NCI-H2029 (cell line): ENCODE data around the gene LRRC27.

ENCODE experiments used
- DNase-seq: peaks from one replicate; lab custom pipeline; 2025; lab: John Stamatoyannopoulos, UW

Gene LRRC27

DNA sequence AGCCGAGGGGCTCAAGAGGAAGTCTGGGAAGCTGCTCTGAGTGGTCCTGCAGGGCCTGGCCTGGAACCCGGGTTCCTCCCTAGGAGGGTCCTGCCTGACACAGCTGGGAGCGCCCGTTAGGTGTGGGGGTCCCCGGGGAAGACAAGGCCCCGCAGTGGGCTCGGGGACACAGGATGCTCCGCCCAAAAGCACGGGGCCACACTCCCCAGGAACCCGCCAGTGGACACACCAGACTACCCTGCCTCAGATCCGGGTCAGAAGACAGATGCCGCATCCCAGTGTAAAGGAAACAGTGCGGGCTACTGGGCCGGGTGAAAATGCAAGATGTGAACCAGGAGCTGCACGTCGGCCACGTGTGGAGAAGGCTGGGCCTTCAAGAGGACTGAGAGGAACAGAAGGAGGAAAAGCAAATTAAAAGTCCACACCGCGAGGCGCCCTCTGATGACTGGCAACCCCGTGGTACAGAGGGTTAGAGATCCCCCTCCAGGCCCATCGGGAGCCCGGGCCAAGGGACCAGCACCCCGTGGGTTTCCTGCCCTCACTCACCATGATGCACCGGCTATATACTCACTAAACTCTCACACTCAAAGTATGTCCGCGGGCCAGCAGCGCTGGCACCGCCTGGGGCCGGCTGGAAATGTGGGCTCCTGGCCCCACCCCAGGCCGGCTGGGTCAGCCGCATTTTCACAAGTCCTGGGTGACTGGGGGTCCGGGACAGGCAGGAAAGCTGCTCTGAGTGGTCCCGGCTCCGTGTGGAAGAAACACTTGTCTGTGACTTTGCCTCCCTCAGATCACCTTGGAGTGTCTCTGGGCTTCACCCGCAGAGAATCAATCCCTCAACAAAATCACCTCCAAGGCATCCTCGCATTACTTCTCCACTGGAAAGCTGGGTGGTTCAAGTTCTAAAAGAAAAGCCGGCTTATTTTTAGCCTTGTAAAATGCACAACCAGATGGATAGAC lies 30.3 kb upstream of the LRRC27 start:
- no peak for DNase-seq

DNA sequence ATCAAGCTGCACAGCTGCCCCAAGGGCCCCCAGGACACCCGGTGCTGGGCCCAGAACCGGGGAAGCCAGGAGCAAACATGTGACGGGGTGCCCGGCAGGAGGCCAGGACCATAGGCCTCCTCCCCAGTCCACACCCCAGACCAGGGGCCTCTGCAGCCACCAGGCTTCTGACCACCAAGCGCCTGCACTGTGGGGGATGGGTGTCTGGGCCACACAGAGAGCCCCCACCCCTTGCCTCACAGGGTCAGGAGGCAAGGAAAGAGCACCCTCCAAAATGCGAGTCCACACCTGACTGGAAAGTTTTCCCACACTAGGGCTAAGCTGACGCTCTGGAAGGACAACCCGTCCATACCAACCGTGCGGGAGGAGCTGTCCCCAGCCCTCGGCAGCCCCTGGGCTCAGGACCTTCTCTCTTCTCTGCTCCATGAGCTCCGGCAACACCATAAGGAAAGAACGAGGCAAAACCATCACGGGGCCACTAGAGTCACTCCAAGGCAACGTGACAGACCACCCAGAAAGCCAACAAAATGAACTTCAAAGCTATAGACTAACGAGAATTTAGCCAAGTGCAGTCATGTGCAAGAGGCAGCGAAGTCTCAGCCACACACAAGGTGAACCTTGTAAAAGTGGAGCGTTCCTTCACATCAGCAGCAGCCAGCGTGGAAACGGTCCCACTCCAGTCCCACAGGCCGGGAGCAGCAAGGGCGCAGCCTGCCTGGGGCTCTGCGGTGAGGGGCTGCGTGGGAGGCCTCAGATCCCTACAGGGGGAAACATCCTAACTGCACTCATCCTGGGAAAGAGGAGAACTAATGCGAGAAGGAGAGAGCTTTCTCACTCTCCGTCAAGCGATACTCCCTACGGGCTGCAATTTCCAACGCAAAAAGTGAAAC lies 29.3 kb upstream of the LRRC27 start:
- DNase-seq: no peak

DNA sequence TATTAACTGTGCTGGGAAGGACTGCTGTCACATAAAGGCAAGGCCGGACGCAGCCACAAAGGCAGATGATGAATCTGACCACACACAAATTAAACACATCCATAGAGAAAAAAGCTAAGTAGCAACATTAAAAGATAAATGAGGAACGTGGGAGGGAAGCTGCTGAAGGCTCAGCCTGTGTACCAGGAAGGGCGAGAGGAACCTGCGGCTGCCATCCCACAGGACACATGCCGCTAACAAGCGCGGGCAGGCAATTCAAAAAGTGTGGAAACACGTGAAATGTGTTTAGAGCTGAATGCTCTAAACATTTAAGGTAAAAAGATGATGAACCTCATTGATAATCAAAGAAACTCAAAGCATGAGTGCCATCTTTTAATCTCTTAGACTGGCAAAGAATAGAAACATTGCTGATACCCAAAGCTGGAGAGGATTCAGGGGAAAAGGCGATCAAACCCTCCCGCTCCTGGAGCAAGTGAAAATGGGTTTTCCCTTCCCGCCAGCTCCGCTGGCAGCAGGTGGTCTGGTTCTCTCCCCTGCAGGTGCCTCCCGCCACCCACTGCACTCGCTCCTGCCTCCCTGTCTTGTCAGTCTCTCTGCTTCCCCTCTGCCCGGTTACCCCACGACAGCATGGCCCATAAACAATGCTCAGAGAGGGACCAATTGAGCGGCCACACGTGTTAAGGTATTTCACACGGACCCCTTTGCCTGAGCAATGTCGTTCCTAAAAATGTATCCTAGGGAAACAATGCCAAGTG lies 28.5 kb upstream of the LRRC27 start:
- no peak for DNase-seq

GRCh38 chr10:132304756-132305509 lies 27.1 kb upstream of the LRRC27 start:
- DNase-seq: no peak

DNA sequence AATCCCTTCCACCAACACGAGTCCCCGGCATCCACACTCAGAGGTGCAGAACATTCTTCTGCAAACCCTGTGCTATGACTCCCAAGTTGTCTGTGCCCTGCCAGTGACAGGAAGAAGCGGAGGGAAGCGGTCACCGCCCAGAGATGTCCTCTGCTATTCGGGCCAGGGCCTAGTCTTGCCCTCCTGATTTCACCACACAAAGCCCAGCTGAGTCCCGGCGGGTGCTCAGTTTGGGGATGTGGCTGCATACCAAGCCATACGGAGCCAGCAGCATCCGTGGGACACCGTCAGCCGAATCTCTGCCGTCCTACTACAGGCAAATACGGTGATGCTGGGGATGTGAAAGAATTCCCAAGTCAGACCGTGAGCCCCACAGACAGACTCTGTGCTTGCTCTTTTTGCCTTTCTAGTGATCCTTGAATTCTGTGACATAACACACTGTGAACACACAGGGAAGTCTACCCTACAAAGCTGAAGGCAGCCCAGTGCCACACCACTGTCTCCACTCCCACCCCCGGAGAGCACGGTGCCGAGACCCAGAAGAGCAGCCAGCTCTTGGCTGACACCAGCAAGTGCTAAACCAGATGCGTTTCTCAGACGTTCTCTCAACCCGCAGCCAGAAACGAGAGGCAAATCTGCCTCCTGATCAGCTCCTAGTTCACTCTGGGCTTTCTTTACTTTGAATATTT lies 26.2 kb upstream of the LRRC27 start:
- DNase-seq: no peak

- no peak for DNase-seq
Measured at GRCh38 chr10:132306343-132306685, 25.7 kb upstream of the LRRC27 start.

- DNase-seq: peak; percentile 45
Measured at GRCh38 chr10:132306864-132307751, 24.9 kb upstream of the LRRC27 start.

- peak; percentile 58 for DNase-seq
Measured at GRCh38 chr10:132307823-132308586, 24.0 kb upstream of the LRRC27 start, which contains the start of gene STK32C. TSS of gene STK32C (minus strand) at chr10:132307950. CDS start at chr10:132307833, 117 bp downstream.

DNA sequence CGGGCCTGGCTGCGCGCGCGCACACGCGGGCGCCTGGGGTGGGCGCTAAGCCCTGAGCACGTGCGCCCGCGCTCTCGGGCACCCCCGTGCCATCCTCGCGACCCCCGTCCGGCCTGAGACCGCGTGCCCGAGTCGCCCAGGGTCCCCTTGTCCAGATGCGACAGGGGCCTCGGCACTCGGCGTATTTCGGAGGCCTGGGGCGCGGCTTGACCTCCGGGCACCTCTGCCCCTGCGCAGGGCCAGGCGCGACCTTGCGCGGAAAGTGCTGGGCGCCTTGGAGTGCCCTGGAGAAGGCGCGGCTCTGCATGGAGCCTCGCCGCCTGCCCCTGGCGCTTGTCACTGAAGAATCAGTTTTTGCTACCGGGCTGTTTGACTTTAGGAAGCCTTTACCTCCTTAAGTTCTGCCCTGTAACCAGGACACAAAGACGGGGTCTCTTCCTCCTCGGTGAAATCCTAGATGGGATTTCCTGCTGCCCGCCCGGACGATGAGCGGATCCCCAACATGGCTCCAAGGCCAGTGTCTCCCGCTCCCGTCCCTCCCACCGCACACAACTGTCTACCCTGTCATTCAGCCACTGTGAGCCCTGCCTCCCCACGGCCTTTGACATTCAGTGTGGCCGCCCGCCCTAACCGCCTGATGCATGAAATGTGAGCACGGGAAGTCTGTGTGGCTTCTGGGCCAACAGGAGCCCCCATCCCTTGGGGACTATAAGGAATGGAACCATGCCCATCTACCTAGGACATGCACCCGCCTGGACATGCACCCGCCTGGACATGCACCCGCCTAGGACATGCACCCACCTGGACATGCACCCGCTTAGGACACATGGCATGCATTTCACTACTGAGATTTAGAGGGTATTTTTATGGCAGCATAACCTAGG lies 23.2 kb upstream of the LRRC27 start:
- DNase-seq: no peak

GRCh38 chr10:132309471-132309865 lies 22.5 kb upstream of the LRRC27 start:
- DNase-seq: no peak

- no peak for DNase-seq
Measured at GRCh38 chr10:132309879-132310591, 22.0 kb upstream of the LRRC27 start.

DNA sequence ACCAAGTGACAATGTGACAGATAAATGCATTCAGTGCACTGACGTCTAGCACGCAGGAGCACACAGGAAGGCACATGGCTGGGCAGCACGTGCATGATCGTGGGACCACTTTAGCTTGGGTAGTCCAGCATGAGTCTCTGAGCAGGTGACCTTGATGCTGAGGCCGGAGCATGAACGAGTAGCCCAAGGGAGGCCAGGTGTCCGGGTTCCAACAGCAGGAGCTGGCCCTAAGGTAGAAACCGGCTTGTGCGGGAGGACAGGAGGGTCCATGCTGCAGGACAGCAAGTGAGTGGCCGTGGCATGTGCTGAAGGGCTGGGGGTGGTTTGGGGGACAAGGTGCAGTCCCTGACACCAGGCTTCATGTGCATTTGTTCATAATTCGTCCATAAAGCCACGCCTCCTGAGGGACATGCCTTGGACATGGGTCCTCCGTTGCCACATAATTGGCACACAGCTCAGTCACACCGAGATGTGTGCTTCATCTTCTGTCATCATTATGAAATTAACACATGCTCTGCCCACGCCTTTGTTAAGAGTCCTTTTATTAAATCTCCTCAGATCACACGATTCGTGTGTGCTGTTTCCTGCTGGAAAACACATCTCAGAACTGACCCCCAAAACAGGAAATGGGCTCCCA lies 21.2 kb upstream of the LRRC27 start:
- no peak for DNase-seq

DNA sequence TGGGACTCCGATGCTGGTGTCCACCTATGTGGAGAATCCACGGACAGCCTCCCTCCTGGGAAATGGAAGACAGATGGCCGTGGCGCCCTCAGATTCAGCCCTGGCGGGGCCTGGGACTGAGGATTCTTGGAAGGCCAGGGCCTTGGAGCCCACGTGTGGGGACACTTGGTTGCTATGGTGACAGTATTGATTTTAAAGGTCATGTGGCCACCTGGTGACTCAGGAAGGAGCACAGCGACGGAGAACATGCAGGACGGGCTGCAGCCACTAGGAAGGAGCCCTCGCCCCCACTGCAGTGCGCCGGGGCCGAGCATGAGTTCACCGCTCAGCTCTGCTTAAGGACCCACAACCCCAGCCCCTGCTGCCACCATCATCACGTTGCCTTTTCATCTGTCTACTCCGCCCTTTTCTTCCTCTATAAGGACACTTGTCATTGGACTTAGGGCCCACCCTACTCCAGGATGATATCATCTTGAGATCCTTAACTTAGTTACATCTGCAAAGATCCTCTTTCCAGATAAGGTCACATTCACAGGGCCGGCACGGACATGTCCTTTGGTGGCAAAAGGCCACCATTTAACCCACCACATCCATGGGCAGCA lies 20.6 kb upstream of the LRRC27 start:
- peak; percentile 34 for DNase-seq

- no peak for DNase-seq
Measured at GRCh38 chr10:132313305-132313704, 18.7 kb upstream of the LRRC27 start.

DNA sequence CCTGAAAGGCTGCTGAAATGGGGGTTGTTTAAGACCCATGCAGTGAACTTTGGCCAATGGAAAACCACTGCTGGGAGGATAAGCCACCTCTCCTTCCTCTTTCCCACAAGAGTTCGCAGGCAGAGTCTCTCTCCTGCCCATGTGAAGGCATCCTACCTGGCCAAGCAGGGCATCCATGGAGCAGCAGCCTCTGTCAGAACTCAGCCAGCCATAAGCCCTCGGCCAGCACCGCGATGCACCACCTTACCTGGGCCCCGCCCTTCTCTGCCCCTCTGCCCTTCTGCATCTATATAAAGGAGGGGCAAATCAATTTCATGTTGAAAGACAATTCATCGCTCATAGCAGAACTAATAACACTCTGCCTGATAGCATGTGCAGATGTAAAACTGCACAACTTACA lies 18.1 kb upstream of the LRRC27 start:
- no peak for DNase-seq

GRCh38 chr10:132314336-132314735 lies 17.7 kb upstream of the LRRC27 start:
- DNase-seq: no peak
